Measurements from ENCODE around the gene MAPK8.

DNA sequence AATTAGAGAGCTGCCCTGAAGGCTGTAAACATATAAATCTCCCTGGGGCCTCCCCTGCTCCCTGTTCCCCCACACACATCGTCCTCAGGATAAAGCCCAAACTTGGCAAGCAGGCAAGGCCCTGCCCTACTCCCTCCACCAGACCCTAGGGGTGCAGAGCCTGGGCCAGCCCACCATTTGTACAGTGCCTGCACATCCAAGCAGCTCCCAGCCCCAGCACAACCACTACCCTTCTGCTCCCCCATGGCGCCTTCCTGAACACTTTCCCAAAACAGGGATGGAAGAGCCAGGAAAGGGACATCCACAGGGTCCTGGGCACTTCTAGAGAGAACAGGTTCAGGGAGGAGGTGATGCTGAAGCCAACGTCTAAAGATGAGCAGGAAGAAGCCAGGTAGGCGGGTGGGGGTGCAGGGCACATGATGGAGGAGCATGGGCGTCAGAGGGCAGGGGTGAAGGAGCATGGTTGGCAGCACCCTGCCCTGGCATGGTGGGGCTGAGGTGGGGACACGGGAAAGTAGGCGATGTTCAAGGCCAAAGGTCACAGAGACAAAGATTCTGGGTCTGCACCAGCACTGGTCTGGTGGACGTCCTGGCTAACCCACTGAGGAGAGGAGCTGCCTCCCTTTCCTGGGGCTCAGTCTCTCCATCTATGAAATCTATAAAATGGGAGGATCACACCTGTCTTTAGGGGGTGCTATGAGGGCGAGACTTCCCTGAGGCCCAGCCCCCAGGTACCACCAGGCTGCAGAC is 157.8 kb downstream of the MAPK8 start:
- TF ChIP-seq, protein P1, sequence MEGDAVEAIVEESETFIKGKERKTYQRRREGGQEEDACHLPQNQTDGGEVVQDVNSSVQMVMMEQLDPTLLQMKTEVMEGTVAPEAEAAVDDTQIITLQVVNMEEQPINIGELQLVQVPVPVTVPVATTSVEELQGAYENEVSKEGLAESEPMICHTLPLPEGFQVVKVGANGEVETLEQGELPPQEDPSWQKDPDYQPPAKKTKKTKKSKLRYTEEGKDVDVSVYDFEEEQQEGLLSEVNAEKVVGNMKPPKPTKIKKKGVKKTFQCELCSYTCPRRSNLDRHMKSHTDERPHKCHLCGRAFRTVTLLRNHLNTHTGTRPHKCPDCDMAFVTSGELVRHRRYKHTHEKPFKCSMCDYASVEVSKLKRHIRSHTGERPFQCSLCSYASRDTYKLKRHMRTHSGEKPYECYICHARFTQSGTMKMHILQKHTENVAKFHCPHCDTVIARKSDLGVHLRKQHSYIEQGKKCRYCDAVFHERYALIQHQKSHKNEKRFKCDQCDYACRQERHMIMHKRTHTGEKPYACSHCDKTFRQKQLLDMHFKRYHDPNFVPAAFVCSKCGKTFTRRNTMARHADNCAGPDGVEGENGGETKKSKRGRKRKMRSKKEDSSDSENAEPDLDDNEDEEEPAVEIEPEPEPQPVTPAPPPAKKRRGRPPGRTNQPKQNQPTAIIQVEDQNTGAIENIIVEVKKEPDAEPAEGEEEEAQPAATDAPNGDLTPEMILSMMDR (IDR thresholded peaks at IDR 0.05), result no peak
- TF ChIP-seq POLR2A (IDR thresholded peaks at IDR 0.05), result no peak
